GM03348 (cell line): ENCODE data around the gene PSORS1C2.

ENCODE experiments used
- DNase-seq: peaks from one replicate; pipeline ENCODE4 v3.0.0; 2012; ENCODE audit warnings: low spot score

PSORS1C2 gene

DNA sequence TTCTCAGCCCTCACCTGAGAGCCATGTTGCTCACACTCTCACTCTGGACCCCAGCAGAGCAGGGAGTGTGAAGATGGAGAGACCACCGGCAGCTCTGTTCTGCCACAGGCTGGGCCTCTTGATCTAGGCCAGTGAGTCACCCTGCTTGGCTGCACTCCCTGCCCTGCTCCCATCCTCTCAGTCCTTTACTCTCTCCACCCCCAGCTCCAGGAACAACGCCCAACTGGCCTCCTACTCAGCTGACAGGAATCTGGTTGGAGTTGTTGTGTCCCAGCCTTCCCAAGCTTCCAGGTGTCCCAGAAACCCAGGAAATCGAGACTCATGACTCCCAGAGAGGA, 24.4 kb downstream of the PSORS1C2 start, which contains the start of gene PSORS1C1:
Gene PSORS1C1, plus strand, starts transcription at position 260 of the 338 bp plus-strand sequence. CDS start 14,833 bp downstream, outside the sequence.
- peak; percentile 94 for DNase-seq

- DNase-seq: peak; percentile 80
Measured at GRCh38 chr6:31113861-31114540, 24.9 kb downstream of the PSORS1C2 start.

DNA sequence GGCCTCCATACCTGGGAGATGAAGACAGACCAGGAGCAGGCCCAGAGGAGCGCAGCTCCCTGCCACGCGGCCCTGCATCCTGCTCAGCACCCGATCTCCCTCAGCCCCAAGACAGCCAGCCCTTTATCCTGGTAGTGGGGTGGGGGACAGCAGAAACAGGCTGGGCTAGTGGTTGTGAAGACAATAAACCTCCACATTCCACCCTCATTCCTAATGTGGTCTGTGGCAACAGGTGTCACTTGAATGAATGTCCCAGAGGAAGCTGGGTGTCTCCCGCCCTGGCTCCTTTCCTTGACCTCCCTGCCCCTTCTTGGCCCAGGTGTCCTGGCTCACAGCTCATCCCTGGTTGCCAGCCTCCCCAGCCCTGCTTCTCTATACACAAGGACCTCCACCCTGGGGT, 26.4 kb downstream of the PSORS1C2 start, which contains the start of gene C6orf15:
Gene C6orf15, minus strand, starts transcription at position 98 of the 400 bp plus-strand sequence. Its CDS starts 20 bp downstream, at position 78.
- DNase-seq: no peak

GRCh38 chr6:31111712-31112111, 27.2 kb downstream of the PSORS1C2 start:
- DNase-seq: no peak

GRCh38 chr6:31110825-31111582, 27.9 kb downstream of the PSORS1C2 start:
- no peak for DNase-seq

- no peak for DNase-seq
Measured at GRCh38 chr6:31107052-31107451, 31.8 kb downstream of the PSORS1C2 start.

- DNase-seq: no peak
Measured at GRCh38 chr6:31103136-31103535, 35.7 kb downstream of the PSORS1C2 start.

DNA sequence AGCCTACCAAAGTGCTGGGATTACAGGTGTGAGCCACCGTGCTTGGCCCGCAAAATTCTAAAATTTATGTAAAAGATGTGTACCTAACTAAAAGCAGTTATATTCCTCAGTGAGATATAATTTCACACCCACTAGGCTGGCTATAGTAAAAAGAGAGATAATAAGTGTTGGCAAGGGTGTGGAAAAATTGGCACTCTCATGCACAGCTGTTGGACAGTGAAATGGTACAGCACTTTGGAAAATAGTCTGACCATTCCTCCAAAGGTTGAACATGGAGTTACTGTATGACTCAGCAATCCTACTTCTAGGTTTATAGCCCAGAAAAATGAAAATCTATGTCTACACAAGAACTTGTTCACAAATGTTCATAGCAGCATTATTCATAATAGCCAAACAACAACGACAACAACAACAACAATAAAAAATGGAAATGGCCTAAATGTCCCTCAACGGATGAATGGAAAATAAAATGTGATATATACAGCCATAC, 40.4 kb downstream of the PSORS1C2 start:
- no peak for DNase-seq

GRCh38 chr6:31096656-31097055, 42.2 kb downstream of the PSORS1C2 start:
- no peak for DNase-seq

- DNase-seq: no peak
Measured at GRCh38 chr6:31096215-31096614, 42.7 kb downstream of the PSORS1C2 start.

GRCh38 chr6:31094389-31094881, 44.4 kb downstream of the PSORS1C2 start:
- DNase-seq: no peak

DNA sequence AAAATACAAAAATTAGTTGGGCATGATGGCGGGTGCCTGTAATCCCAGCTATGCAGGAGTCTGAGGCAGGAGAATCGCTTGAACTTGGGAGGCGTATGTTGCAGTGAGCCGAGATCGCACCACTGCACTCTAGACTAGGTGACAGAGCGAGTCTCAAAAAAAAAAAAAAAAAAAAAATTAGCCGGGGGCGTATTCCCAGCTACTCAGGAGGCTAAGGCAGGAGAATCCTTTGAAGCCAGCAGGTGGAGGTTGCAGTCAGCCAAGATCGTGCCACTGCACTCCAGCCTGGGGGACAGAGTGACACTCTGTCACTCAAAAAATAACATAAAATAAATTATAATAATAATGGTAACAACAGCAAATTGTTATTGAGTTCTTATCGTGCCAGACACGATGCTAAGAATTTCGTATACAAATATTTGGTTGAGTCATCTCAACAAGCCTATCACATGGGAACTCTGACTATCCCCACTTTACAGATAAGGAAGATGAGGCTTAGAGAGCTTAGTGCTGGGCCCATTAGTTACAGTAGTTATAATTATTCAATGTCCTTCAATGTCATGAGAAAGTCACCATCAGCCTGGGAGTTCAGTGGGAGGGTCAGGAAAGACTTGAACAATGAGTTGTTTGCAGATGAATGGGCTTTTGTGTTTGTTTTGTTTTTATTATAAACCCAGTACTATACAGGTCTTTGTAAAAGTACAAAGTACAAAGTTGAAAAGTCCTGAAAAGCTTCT, 45.9 kb downstream of the PSORS1C2 start:
- DNase-seq: no peak

- DNase-seq: no peak
Measured at GRCh38 chr6:31092238-31092637, 46.6 kb downstream of the PSORS1C2 start.

GRCh38 chr6:31091680-31092079, 47.2 kb downstream of the PSORS1C2 start:
- no peak for DNase-seq

- DNase-seq: no peak
Measured at GRCh38 chr6:31090973-31091364, 47.9 kb downstream of the PSORS1C2 start.

- DNase-seq: no peak
Measured at GRCh38 chr6:31090275-31090972, 48.4 kb downstream of the PSORS1C2 start.
